ENCODE data around the gene IL22. TPM values are rescaled to one million over a fixed set of nuclear protein-coding genes. Genes with fewer than 3 reads are reported as not detected.

Gene IL22
- total and polyA plus RNA-seq, 7 experiments from 2014 or later = 1.8 TPM; not detected in 6

Other genes with a start within 250 kb of the IL22 start
- 10 to 100 TPM in 2 of 5 experiments, 1 to 10 TPM in 1, under 1 TPM in 2; 0.38 to 52.6 (median 1.1) TPM for gene IFNG, start 93.9 kb downstream of the IL22 start, total RNA-seq
- gene IFNG, start 93.9 kb downstream of the IL22 start, polyA plus RNA-seq = not detected
- gene IL26, start 27.8 kb downstream of the IL22 start, total RNA-seq = 1 to 10 TPM in 1 of 5 experiments, not detected in 4; 4.5 TPM
- not detected for gene IL26, start 27.8 kb downstream of the IL22 start, polyA plus RNA-seq
- gene MDM1, start 78.8 kb upstream of the IL22 start, total RNA-seq = 10 to 100 TPM; 16.2 to 38.4 (median 23.4) TPM
- 10 to 100 TPM; 19.9 to 22.2 TPM for gene MDM1, start 78.8 kb upstream of the IL22 start, polyA plus RNA-seq

All from naive thymus-derived CD4-positive, alpha-beta T cell (primary cell).